Cortex of kidney (tissue), 1 donor: ENCODE results near the gene FLT4.
"Not testable (repeated sequence)": the region's sequence is repeated elsewhere in the genome, so short reads cannot be mapped to it uniquely, and the experiment has no call there.

Experiments used
- DNase-seq: peaks from one replicate; lab custom pipeline; 2025; lab: John Stamatoyannopoulos, UW

FLT4 gene

DNA sequence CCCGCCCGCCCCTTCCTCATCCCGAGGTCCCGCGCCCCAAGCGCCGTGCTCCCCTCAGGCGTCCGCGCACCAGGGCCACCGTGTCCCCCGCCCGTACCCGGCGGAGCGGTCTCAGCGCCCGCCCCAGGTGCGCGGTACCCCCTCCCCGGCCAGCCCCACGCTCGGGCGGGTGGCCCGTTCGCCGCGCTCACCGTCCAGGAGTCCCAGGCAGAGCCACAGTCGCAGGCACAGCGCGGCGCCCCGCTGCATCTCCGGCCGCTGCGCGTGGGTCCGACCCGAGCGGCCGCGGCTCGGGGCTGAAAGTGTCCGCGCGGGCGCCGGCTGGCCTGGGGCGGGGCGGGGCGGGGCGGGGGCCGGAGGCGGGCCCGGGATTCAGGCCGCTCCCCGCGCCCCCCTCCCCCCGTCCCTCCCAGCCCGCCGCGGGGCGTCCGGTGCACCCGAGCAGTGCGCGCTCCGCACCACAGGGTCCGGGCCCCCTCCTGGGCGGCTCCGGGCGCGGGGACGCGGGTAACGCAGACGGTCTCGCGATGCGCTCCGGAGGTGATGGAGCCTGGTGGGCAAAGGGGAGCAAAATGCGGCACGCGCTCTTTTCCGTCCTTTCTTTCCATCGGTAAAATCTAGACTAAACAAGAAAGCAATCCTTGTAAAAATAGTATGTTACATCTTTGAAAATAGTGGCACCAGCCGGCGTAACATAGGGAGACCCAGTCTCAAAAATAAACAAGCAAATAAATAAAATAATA lies at the start of gene FLT4:
Gene FLT4, minus strand, starts transcription at position 304 of the 743 bp plus-strand sequence. Its CDS starts 55 bp downstream, at position 249.
- no peak for DNase-seq

DNA sequence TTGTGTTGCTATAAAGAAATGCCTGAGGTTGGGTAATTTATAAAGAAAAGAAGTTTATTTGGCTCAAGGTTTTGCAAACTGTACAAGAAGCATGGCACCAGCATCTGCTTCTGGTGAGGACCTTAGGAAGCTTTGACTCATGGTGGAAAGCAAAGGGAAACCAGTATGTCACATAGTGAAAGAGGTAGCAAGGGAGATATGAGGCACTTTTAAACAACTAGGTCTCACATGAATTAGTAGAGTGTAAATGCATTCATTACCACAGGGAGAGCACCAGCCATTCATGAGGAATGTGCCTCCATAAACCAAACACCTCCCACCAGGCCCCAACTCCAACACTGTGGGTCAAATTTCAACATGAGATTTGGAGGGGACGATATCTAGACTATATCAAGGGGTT lies 49.6 kb upstream of the FLT4 start:
- DNase-seq = no peak

DNA sequence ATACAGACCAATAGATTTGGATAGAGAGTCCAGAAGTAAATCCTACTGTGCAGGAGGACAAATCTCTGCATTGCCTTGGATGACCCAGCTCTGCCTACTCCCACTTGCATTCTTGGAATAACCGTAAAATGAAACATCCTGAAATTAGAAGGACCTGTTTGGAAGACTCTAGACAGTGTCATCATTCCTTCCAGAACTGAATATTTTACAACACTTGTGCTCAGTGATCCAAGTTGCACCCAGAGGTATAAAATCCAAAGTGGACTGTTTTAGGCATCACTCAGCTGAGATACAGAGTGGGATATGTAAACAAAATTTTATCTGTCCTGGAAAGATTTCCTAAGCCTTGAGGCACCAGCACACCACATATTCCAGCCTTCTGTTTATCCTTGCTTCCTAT lies 46.7 kb upstream of the FLT4 start:
- DNase-seq = no peak

DNA sequence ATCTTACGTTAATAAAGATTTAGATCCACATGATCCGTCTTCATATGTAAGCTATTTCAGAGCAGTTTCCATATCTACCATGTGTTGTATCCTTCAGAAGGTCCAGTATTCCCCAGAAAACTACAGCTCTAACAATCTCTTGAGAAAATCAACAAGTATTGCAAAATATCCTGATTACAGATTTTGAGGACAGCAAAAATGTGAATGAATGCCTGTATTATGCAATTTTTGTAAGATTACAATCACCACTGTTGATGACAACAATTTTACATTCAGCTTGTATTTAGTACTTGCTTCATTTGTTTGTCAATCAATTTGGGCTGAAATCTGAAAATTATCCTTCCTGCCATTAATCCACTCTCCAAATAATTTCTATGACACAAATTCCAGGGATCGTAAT lies 43.0 kb upstream of the FLT4 start:
- DNase-seq = no peak

DNA sequence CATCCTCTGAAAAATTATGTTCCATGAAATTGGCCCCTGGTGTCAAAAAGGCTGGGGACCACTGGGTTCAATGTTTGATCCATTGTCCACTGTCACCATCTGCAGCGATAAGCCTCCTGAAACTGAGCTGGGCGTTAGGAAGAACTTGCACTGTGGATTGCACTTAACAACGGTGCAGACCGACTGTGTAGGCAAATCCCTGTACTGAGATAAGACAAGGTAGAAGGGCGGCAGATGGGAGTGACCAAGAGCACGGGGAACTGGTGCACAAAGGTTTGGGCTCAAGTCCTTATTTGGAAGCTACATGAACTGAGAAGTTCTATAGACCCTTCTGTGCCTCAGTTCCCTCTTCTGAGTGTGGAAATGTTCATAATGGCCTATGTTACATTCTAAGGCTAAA lies 41.6 kb upstream of the FLT4 start:
- no peak for DNase-seq

DNA sequence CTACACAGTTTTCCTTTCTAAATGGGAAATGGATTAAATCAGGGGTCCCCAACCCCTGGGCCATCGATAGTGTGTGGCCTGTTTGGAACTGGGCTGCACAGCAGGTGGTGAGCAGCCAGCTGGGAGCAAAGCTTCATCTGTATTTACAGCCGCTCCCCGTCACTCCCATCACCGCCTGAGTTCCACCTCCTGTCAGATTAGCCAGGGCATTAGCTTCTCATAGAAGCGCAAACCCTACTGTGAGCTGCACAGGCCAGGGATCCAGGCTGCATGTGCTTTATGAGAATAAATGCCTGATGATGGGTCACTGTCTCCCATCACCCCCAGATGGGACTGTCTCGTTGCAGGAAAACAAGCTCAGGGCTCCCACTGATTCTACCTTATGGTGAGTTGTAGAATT lies 41.2 kb upstream of the FLT4 start:
- no peak for DNase-seq

DNA sequence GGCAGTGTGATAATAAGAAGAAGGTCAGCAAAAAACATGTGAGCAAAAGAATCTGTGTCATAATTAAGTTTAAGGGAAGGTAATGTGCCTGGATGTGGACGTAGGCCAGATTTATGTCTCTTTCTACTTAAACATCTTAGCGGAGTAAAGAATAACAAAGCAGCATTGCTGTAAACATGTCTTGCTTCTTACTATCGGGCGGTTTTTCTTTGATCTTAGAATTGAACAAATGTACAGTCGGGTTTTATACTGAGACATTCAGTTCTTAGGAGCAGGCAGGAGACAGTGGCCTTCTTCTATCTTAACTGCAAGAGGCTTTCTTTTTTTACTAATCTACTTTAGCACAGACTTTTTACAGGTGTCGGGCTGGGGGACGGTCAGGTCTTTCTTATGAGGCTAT lies 40.4 kb upstream of the FLT4 start:
- no peak for DNase-seq

DNA sequence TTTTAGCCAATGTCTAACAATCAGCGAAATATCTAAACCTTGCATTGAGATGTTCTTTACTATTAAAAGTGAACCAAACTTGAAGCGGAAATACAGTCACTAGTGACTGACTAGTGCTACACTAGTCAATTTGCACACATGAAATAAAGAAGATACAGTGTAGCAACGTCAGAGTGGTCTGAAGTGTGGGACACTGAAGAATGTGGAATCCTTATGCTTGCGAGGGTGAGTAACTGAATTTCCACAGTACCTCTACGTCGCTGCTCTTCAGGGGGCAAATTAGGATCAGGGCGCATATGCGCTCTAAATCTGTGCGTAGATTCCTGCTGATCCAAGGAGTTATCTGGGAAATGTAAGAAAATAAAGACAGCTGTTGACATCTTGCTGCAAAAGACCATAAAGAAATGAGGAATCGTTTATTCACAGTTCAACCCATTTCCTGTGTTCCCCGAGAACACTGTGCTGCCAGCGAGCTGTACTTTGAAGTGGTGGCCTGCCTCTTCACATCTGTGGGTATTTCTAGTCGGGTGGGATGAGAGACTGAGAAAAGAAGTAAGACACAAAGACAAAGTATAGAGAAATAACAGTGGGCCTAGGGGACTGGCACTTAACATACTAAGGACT lies 39.8 kb upstream of the FLT4 start:
- no peak for DNase-seq

DNA sequence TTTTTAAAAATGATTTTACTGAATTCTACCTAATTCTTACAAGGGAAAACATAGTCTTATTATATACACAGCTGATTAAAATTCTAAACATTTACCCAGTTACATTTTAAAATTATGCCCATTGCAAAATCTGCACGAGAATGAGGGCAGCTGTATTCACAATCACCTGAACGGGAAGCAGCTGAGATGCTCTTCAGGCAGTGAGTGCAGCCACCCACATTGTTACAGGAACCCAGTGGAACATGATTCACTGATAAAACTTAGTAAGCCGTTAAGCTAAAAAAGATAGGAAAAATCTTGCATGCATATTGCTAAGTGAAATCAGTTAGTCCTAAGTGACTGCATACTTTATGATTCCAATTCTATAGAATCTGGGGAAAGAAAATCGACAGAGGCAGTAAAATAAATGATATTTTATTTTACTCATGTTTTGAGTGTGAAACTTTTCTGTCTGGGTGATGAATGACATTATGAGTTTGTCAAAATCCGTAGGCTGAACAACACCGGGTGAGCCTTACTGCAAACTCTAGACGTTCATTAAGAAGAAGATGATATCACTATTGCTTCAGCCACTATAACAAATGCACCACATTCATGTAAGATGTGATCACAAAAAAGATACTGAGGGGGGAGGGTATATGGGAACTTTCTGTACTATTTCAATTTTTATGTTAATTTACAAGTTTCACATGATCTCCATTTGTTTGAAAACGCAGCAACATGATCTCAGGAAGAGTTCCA lies 39.1 kb upstream of the FLT4 start:
- DNase-seq = no peak

DNA sequence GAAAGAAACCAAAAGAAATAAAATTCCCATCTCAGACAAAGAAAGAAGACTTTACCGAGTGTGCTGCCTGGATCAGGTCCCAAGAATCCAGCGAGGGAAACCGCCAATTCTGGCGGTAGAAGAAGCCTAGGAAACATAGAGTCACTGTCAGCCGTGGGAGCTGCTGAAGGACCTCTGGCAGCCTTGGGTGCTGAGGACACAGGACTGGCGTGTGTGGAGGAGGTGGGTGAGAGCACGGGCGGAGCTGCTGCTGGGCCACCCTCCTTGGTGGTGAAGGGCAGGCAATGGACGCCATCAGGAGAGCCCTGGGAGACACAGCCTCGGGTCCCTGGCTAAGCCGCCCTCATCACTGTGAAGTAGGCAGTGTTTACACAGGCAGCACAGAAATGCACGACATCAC lies 37.4 kb upstream of the FLT4 start:
- not testable (repeated sequence) for DNase-seq

DNA sequence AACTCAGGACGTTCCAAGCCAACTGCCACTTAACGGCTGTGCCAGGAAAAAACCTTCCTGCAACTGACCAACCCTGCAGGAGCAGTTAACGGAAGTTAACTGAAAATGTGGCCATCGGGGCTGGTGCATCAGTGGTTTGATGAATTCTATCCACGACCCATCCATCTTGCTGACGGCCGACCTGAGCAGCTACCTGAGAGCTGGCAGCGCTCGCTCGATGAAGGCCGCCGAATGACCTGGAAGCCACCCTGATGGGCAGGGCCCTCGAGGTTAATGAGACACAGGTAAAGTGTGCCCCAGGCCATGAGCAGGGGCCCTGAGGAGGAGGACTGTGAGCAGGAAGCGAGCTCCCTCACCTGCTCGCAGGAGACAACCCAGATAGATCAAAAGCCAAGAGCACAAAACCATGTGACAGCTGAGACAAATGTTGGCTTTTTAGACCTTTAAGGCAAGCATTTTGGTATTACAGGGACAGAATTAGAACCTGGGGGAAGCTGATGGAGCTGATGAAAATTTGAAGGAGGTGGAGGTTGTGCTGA lies 35.3 kb upstream of the FLT4 start:
- DNase-seq = no peak

DNA sequence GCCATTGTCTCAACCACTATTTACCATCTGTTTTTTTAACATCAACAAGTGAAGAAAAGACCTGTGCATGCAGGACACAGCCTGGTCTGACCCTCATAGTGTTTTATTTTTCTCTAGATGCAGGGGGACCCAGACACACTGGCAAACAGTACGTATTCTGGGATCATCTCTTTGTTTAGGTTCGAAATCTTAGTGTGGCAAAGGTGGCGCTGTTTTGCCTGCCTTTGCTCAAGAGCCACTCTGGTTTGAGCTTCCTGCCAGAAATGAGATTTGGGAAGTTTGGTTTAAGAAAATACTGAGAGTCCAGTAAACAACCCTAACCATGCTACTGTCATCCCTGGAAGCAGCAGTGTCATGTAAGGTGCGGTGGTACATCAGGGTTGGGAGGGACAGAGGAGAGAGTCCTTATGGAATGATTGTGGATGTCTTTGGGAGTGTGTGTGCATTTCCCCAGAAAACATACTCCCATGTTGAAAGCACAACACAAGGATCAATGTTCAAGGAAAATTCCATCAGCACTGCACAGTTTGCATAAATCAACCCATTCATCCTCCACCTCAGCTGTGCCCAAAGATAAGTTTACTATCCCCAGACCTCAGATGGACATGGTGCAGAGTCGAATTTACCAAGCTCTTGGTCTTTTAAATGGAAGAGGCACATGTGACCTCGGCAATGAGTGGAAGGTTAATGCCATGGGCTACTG lies 34.0 kb upstream of the FLT4 start:
- DNase-seq = no peak

DNA sequence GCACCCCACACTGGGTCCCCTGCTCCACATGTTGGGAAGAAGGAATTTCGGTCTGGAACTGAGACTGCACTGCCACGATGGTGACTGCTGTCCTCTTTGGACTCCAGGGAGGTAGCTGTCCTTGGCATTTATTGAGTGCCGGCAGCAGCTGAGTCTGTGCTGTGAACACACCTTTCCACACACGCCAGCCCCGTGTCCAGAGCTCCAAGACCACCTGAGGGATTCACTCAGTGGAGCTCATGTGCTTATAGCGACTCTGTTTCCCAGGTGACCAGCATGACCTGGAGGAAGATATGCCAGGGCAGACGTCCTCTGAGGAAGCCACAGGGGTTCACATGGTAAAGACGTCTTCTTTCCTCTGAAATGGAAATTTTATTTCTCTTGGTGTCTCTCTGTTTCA lies 33.2 kb upstream of the FLT4 start:
- DNase-seq = no peak

DNA sequence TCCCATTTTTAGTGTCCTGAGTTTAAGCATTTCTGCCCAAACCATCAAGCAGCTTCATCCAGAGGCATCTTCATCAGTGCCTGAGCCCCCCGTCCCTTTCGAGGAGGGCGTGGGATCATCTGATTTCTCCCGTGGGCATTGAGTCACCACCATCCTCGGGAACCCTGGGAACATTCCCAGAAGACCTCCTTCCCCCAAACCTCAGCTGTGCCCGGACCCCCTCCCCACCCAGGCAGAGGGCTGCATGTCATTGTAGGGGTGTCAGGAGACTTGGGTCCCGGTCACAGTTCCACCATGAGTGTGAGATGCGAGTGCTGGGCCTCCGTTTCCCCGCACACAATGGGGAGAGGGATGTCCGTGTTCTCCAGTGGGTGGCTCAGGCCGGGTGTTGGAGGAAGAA lies 32.6 kb upstream of the FLT4 start:
- DNase-seq = not testable (repeated sequence)

DNA sequence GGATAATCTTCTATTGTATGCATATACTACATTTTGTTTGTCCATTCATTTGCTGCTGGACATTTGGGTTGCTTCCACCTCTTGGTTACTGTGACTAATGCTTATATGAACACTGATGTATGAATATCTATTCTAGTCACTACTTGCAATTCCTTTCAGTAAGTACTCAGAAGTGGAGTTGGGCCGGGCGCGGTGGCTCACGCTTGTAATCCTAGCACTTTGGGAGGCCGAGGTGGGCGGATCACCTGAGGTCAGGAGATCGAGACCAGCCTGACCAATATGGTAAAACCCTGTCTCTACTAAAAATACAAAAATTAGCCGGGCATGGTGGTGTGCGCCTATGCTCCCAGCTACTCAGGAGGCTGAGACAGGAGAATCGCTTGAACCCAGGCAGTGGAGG lies 28.9 kb upstream of the FLT4 start:
- DNase-seq = not testable (repeated sequence)

DNA sequence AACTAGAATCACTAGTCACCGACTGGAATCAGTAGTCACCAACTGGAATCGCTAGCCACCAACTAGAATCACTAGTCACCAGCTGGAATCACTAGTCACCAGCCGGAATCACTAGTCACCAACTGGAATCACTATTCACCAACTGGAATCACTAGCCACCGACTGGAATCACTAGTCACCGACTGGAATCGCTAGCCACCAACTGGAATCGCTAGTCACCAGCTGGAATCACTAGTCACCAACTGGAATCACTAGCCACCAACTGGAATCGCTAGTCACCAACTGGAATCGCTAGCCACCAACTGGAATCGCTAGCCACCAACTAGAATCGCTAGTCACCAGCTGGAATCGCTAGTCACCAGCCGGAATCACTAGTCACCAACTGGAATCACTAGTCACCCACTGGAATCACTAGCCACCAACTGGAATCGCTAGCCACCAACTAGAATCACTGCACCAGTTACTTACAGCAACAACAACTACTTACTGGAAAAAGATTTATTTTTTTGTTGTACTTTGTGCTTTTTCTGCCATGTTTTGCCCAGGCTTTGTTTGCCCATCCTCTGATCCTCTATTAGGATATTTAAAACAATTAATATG lies 25.7 kb upstream of the FLT4 start:
- DNase-seq = no peak

DNA sequence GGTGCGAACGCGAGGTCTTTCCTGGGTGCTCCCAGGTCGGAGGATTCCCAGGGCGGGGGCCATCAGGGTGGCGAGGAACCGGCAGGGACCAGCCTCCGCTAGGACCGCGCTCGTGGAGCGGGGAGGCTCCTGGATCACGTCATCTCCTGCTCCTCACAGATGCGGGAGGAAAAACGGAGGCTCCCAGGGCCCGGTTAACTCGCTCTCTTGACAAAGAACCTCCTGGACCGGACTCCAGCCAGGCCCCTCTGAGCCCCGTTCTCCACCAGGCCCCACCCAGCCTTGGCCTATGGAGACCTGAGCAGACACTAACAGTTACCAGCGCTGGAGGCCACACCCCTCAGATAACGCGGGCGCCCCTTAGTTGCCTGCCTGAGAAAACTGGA lies 24.7 kb upstream of the FLT4 start:
- DNase-seq = not testable (repeated sequence)

DNA sequence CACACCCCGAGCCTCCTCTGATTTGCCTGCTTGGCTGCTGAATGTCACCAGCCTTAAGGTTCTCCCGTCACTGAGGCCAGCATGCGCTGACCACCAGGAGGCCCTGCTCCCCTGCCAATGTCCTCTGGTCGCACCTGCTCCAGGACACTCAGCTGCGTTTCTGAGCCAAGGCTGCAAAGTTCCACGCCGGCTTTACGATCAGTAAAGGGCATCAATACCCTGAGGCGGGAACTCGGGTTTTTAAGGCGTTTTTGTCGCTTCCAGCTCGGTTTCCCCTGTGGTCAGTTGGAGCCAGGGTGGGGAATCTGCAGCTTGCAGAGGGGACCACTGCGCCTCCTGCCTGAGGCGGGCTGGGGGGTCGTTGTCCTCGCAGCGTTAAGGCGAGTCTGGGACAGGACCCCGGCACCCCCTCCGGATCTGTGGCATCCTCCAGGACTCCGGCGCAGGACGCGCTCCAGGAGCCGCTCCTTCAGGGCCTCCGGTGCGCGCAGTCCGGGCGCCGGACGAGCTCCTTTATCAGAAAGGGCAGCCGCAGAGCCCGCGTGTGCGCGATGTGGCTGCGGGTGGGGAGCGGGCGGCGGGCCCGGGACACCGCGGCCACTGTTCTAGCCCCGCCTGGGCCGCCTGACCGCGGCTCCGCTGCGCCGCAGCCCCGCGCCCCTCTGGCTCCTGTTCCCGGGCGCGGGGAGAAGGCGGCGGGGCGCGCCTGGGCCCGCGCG lies 24.1 kb upstream of the FLT4 start:
- DNase-seq = no peak

DNA sequence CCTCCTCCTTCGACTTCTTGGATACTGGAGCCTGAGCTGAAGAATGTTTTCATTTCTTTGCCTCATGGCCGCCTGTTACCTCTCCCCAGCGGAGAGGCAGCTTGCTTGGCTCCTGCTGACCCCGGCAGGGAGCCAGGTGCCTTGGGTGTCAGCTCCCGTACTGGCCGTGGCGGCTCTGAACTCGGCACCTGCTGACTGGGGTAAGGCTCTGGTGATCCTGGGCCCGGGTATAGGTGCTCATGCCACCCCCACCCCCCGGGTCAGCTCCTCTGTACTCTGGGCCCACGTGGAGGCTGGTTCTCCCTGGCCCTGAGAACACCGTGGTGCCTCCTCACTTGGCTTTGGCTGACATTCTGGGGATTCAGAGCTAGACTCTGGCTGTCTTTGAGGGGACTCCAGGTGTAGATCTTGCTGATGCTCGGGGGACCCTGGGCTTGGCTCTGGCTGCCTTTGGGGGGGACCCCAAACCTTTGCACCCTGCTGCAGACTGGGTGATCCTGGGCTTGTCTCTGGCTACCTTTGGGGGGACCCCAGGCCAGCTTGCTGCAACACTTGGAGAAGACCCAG lies 22.6 kb upstream of the FLT4 start:
- DNase-seq = not testable (repeated sequence)

DNA sequence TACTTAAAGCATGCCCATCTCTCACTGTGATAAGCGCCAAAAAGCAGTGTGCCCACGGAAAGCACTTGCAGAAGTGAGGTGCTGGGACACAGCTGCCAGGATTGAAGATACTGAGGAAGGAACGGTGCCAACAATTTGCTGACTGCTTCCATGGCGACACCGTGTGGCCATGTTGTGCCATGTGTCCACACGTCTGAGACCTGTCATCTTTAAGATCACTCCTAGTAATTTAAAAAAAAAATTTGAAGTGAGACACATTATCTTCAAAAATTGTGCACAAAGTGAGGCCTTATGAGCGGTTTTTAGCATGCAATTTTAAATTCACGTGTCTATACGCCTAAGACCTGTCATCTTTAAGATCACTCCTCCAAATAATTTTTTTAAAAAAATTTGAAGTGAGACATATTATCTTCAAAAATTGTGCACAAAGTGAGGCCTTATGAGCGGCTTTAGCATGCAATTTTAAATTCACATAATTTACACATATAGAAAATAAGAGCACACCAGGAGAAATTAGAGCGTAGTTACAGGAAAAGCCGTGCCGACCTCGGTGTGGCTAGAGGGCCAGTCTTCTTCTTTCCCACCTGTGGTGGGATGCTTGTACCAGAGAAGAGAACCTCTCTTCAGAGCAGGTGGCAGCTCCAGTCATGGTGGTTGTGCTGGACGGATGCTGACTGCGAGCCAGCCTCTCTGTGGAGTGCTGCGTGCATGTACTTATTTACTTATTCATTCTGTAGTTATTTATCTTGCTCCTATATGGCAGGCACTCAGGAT lies 21.4 kb upstream of the FLT4 start:
- DNase-seq = no peak
